Lower lobe of right lung (tissue), 2 donors: ENCODE data around the gene LRRC26. TPM values are rescaled to one million over a fixed set of nuclear protein-coding genes. Genes with fewer than 3 reads are reported as not detected.

ENCODE experiments used
- ATAC-seq, 2 donors: fragments of 200-7000 bp; cut with Tn5 transposase; one replicate each; pipeline ENCODE4 v1.9.1; 2020 to 2022; ENCODE audit warnings: mild to moderate bottlenecking in 2 of 2, moderate library complexity in 2 of 2
- DNase-seq: peaks from one replicate; pipeline ENCODE4 v3.0.0-alpha.2; 2020
- H3K27ac ChIP-seq: fragments of 200-600 bp; one replicate; pipeline ENCODE4 v1.8.0; 2022
- H3K27me3 ChIP-seq: fragments of 200-600 bp; one replicate; pipeline ENCODE4 v1.8.0; 2022; ENCODE audit warnings: low read depth
- H3K36me3 ChIP-seq: fragments of 200-600 bp; one replicate; pipeline ENCODE4 v1.8.0; 2022; ENCODE audit warnings: mild to moderate bottlenecking
- H3K4me1 ChIP-seq: fragments of 200-600 bp; one replicate; pipeline ENCODE4 v1.8.0; 2022
- H3K4me3 ChIP-seq: fragments of 200-600 bp; one replicate; pipeline ENCODE4 v1.8.0; 2022; ENCODE audit warnings: mild to moderate bottlenecking
- H3K9me3 ChIP-seq: fragments of 200-600 bp; one replicate; pipeline ENCODE4 v1.8.0; 2022
- intact Hi-C: fragments of 100-400 bp; cut with DNase I; formaldehyde crosslinking; loops from one replicate; pipeline ENCODE4 v1.11.0; 2022
- total RNA-seq: library from RNA; stranded (reverse); fragmentation: NEBNext Ultra II Directional; extraction: Animal tissue kit (Norgen Biotek cat#: 25700); gene quantifications from one replicate; pipeline ENCODE4 v1.2.1, GENCODE V29; 2021
- TF ChIP-seq, protein P1 (sequence below): fragments of 200-600 bp; IDR thresholded peaks from one replicate; pipeline ENCODE4 v1.8.0; 2022; ENCODE audit warnings: antibody characterized with exemption, mild to moderate bottlenecking
- donor health status: DM: no; HTN: yes; CAD: no; lungs with severe emphysema.

Gene LRRC26
- total RNA-seq, 1 donor from 2014 or later = 1.0 TPM

DNA sequence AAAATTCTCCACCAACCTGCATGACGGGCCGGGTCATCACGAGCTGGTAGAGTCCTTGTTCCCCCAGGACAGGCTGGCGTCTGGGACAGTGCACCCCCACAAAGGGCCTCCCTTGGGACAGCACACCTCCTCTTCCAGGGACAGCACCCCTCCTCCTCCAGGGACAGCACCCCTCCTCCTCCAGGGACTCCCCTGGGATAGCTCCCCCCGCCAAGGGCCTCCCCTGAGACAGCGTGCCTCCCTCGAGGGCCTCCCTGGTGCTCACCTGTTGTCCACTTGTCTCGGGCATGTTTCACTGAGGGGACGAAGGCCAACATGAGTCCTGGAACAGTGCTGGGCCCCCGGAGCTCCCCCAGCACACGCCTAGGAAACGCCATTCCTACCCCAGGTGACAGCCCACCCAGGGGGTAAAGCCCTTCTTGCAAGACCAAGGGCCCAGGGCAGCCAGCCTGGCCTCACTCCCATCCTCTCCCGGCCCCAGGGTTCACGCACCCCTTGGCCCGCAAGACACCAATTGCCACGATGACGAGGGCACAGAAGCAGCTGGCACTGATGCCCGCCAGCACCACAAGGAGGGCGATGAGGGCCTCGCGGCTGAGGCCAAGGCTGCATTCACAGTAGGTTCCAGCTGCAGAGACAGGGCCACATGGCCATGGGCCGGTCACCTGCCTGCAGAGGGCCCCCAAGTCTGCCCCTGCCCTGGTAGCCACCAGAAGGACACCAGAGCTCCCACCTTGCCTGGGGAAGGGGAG, 1.5 kb upstream of the LRRC26 start:
- Histone ChIP-seq H3K4me3 (no peak overlapping the region), H3K27ac (no peak overlapping the region), H3K27me3 (peaks cover 57% of the 10 kb centered on the region), H3K4me1 (peaks cover 30% of the 10 kb centered on the region), H3K36me3 (no peaks in the 10 kb centered on the region), H3K9me3 (no peaks in the 10 kb centered on the region)
- ATAC-seq (no peak), DNase-seq (no peak)
- TF ChIP-seq, protein P1, sequence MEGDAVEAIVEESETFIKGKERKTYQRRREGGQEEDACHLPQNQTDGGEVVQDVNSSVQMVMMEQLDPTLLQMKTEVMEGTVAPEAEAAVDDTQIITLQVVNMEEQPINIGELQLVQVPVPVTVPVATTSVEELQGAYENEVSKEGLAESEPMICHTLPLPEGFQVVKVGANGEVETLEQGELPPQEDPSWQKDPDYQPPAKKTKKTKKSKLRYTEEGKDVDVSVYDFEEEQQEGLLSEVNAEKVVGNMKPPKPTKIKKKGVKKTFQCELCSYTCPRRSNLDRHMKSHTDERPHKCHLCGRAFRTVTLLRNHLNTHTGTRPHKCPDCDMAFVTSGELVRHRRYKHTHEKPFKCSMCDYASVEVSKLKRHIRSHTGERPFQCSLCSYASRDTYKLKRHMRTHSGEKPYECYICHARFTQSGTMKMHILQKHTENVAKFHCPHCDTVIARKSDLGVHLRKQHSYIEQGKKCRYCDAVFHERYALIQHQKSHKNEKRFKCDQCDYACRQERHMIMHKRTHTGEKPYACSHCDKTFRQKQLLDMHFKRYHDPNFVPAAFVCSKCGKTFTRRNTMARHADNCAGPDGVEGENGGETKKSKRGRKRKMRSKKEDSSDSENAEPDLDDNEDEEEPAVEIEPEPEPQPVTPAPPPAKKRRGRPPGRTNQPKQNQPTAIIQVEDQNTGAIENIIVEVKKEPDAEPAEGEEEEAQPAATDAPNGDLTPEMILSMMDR = no peak
- intact Hi-C loops = no loop called here

DNA sequence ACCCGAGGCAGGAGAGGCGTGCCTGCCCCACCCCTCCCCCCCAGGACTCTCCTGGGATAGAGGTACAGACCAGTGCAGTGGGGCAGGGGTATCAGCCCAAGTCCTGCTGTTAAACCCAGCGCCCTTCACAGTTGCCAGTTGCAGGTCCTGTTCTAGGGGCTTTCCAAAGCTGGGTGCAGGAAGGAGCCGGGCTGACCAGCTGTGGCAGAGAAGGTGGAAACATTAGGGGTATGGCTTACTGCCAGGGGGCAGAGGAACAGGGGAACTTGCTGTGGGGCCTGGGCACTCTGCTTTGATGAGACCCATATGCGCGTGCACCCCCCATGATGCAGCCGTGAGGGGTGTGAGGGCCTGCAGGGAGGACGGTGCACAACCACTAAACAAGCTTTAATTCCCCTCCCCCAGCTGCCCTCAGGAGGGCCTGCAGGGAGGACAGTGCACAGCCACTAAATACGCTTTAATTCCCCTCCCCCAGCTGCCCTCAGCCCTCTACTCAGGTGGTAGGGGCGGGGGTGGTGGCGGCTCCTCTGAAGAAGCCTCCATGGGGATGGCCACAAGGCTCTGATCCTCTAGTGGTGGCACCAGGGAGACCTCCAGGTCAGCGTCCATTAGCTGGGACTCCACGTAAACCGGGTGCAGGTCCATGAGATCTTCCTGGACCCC, 766 bp upstream of the LRRC26 start:
- TF ChIP-seq, protein P1 = no peak
- Histone ChIP-seq H3K9me3 (no peaks in the 10 kb centered on the region), H3K36me3 (no peaks in the 10 kb centered on the region), H3K27me3 (peaks cover 64% of the 10 kb centered on the region), H3K4me3 (no peak overlapping the region), H3K27ac (no peak overlapping the region), H3K4me1 (peaks cover 30% of the 10 kb centered on the region)
- ATAC-seq (no peak), DNase-seq (no peak)
- intact Hi-C loops = no loop called here

DNA sequence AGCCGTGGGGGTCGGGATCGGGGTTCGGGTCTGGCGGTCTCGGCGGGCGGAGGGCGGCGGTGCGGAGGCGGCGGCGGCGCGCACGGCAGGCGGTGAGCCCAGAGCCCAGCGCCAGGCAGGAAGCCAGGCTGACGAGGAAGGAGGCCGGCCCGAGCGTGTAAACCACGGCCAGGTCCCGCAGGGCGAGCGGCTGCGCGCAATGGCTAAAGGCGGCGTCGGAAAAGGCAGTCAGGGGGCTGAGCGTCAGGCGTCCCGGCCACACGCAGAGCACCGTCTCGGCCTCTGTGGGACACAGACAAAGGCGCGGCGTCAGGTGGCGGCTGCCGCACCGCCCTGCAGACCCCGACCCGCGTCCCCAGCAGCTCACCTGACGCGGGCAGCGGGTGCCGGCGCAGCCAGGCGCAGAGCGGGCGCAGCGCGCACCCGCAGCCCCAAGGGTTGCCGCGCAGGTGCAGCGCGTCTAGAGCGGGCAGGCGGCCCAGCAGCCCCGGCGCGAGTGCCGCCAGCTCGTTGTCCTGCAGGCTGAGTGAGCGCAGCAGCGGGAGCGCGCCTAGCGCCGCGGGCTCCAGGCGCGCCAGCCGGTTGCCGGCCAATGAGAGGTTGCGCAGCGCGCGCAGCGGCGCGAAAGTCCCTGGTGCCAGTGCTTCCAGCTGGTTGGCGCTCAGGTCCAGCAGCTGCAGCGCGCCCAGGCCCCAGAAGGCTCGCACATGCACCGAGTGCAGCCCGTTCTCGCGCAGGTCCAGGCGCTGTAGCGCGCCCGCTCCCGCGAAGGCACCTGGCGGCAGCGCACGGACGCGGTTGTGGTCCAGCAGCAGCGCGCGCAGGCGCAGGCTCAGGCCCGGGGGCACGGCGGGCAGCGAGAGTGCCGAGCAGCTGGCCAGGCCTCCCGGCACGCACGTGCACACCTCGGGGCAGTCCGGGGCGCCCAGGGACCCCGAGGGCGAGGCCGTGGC, 671 bp downstream of the LRRC26 start:
- intact Hi-C loops = no loop called here
- Histone ChIP-seq H3K36me3 (no peaks in the 10 kb centered on the region), H3K27me3 (peaks cover 78% of the 10 kb centered on the region), H3K4me1 (peaks cover 23% of the 10 kb centered on the region), H3K4me3 (peak overlapping the region; percentile 41), H3K9me3 (no peaks in the 10 kb centered on the region), H3K27ac (no peak overlapping the region)
- DNase-seq (no peak), ATAC-seq (peak; percentile 27 to 44)
- TF ChIP-seq, protein P1 = no peak

DNA sequence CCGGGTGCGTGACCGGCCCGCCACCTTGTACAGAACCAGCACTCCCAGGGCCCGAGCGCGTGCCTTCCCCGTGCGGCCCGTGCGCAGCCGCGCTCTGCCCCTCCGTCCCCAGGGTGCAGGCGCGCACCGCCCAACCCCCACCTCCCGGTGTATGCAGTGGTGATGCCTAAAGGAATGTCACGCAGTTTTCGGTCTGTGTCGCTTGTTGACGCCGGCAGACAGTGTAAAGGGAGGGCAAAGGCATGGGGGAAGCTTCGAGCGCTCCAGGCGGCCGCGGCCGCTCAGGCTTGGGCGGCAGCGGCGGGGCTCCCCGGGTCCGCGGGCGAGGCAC, 1.3 kb downstream of the LRRC26 start:
- Histone ChIP-seq H3K36me3 (no peaks in the 10 kb centered on the region), H3K27me3 (peaks cover 85% of the 10 kb centered on the region), H3K9me3 (no peaks in the 10 kb centered on the region), H3K4me1 (peaks cover 24% of the 10 kb centered on the region), H3K4me3 (peak overlapping the region; percentile 41), H3K27ac (no peak overlapping the region)
- intact Hi-C loops = no loop called here
- ATAC-seq = no peak
- DNase-seq = no peak
- TF ChIP-seq, protein P1 = no peak

DNA sequence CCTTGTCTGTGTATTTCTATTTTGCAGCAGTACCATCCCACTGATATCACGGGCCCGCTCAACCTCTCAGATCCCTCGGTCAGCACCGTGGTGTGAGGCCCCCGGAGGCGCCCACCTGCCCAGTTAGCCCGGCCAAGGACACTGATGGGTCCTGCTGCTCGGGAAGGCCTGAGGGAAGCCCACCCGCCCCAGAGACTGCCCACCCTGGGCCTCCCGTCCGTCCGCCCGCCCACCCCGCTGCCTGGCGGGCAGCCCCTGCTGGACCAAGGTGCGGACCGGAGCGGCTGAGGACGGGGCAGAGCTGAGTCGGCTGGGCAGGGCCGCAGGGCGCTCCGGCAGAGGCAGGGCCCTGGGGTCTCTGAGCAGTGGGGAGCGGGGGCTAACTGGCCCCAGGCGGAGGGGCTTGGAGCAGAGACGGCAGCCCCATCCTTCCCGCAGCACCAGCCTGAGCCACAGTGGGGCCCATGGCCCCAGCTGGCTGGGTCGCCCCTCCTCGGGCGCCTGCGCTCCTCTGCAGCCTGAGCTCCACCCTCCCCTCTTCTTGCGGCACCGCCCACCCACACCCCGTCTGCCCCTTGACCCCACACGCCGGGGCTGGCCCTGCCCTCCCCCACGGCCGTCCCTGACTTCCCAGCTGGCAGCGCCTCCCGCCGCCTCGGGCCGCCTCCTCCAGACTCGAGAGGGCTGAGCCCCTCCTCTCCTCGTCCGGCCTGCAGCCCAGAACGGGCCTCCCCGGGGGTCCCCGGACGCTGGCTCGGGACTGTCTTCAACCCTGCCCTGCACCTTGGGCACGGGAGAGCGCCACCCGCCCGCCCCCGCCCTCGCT, 1.9 kb downstream of the LRRC26 start:
- TF ChIP-seq, protein P1 = no peak
- ATAC-seq (peak; percentile 4 to 13), DNase-seq (no peak)

More for the DNA sequence above, 1.9 kb downstream of the LRRC26 start:
- intact Hi-C loops = no loop called here
- Histone ChIP-seq H3K27ac (no peak overlapping the region), H3K4me1 (peaks cover 30% of the 10 kb centered on the region), H3K9me3 (no peaks in the 10 kb centered on the region), H3K27me3 (peaks cover 91% of the 10 kb centered on the region), H3K36me3 (no peaks in the 10 kb centered on the region), H3K4me3 (peak overlapping the region; percentile 41)
